A549 (cell line): Measurements from ENCODE around the gene STK17A.

Experiments used
- BHLHE40 ChIP-seq: IDR thresholded peaks from 2 replicates; pipeline ENCODE4 v1.6.1; 2012; ENCODE audit warnings: low read depth, low read length, inconsistent platforms
- CEBPB ChIP-seq, 2 experiments: fragments of >200 bp in 1 of 2; sonication (Bioruptor Twin) in 1 of 2; formaldehyde crosslinking in 1 of 2; IDR thresholded peaks; 2 replicates each; pipeline ENCODE4 v1.6.1; 2012 to 2016
- CHD4 ChIP-seq: fragments of 200-600 bp; sonication (generic); IDR thresholded peaks from 2 replicates; pipeline ENCODE4 v1.6.1; 2016; ENCODE audit warnings: antibody characterized with exemption, mild to moderate bottlenecking, borderline replicate concordance
- CTCF ChIP-seq: fragments of >200 bp; sonication (Bioruptor Twin); formaldehyde crosslinking; IDR thresholded peaks from 3 replicates; pipeline ENCODE4 v1.5.1; 2016
- JUNB ChIP-seq: fragments of >200 bp; sonication (Bioruptor Twin); formaldehyde crosslinking; IDR thresholded peaks from 2 replicates; pipeline ENCODE4 v1.6.1; 2016
- MAX ChIP-seq: IDR thresholded peaks from 2 replicates; pipeline ENCODE4 v1.6.1; 2012
- MYC ChIP-seq: IDR thresholded peaks from 2 replicates; pipeline ENCODE4 v1.6.1; 2012; ENCODE audit warnings: mild to moderate bottlenecking, inconsistent platforms, low read length, improper control_type of control experiment, borderline replicate concordance
- PHF8 ChIP-seq: fragments of 200-600 bp; sonication (generic); IDR thresholded peaks from 2 replicates; pipeline ENCODE4 v1.6.1; 2016; ENCODE audit warnings: low read depth, mild to moderate bottlenecking, antibody characterized with exemption, moderate library complexity, borderline replicate concordance
- POLR2A ChIP-seq: IDR thresholded peaks from 2 replicates; pipeline ENCODE4 v1.6.1; 2012; ENCODE audit warnings: mild to moderate bottlenecking, low read length
- POLR2AphosphoS2 ChIP-seq: conservative IDR thresholded peaks from 2 replicates; pipeline ENCODE4 v1.6.1; 2012; ENCODE audit warnings: low read length, improper control_type of control experiment, inconsistent platforms
- RAD21 ChIP-seq, 2 experiments: fragments of >200 bp in 1 of 2; sonication (Bioruptor Twin) in 1 of 2; formaldehyde crosslinking in 1 of 2; IDR thresholded peaks in 1 of 2; conservative IDR thresholded peaks in 1 of 2; 2 replicates in 1 of 2; 3 replicates in 1 of 2; pipeline ENCODE4 v1.6.1; 2012 to 2018; ENCODE audit warnings: inconsistent platforms in 1 of 2
- REST ChIP-seq: fragments of 200-600 bp; sonication (generic); IDR thresholded peaks from 2 replicates; pipeline ENCODE4 v1.6.1; 2016; ENCODE audit warnings: antibody characterized with exemption, mild to moderate bottlenecking, moderate library complexity
- SREBF2 ChIP-seq: fragments of 450-650 bp; IDR thresholded peaks from 2 replicates; pipeline ENCODE4 v1.6.1; 2014; ENCODE audit warnings: mild to moderate bottlenecking, moderate library complexity

GRCh38 chr7:43671521-43671920 lies 88.6 kb downstream of the STK17A start:
- TF ChIP-seq CTCF = no peak
- no peak for TF ChIP-seq SREBF2
- TF ChIP-seq POLR2A = no peak
- TF ChIP-seq CEBPB (IDR thresholded peaks at IDR 0.05) = no peak
- no peak for TF ChIP-seq PHF8
- TF ChIP-seq JUNB = no peak
- no peak for TF ChIP-seq REST
- TF ChIP-seq RAD21 (conservative IDR thresholded peaks at IDR 0.05 in 1 of 2, IDR thresholded peaks at IDR 0.05 in 1 of 2) = no peak
- no peak for TF ChIP-seq MYC
- no peak for TF ChIP-seq MAX
- no peak for TF ChIP-seq POLR2AphosphoS2
- TF ChIP-seq BHLHE40 = no peak
- no peak for TF ChIP-seq CHD4
